ENCODE results near the gene SLC28A1.

- no peak for TF ChIP-seq POLR2A (IDR thresholded peaks at IDR 0.05; ENCODE audit: extremely low read depth, insufficient read length)
- TF ChIP-seq, protein P1, sequence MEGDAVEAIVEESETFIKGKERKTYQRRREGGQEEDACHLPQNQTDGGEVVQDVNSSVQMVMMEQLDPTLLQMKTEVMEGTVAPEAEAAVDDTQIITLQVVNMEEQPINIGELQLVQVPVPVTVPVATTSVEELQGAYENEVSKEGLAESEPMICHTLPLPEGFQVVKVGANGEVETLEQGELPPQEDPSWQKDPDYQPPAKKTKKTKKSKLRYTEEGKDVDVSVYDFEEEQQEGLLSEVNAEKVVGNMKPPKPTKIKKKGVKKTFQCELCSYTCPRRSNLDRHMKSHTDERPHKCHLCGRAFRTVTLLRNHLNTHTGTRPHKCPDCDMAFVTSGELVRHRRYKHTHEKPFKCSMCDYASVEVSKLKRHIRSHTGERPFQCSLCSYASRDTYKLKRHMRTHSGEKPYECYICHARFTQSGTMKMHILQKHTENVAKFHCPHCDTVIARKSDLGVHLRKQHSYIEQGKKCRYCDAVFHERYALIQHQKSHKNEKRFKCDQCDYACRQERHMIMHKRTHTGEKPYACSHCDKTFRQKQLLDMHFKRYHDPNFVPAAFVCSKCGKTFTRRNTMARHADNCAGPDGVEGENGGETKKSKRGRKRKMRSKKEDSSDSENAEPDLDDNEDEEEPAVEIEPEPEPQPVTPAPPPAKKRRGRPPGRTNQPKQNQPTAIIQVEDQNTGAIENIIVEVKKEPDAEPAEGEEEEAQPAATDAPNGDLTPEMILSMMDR (IDR thresholded peaks at IDR 0.05; ENCODE audit: low read depth, low read length), result no peak
These were observed 30.6 kb downstream of the SLC28A1 start for GRCh38 chr15:84914909-84915605.
